GM23338 (cell line): ENCODE results near the gene CELSR1. TPM values are rescaled to one million over a fixed set of nuclear protein-coding genes. Genes with fewer than 3 reads are reported as not detected.

Source experiments
- ATAC-seq: fragments of 200-7000 bp; cut with Tn5 transposase; 3 replicates; pipeline ENCODE4 v1.9.1; 2020
- DNase-seq: peaks from one replicate; pipeline ENCODE4 v3.0.0-alpha.2; 2015; ENCODE audit warnings: low spot score
- H2AFZ ChIP-seq: fragments of 200-600 bp; sonication (generic); 2 replicates; pipeline ENCODE4 v1.8.0; 2016; ENCODE audit warnings: antibody characterized with exemption, mild to moderate bottlenecking, moderate library complexity
- H3F3A ChIP-seq: fragments of 200-600 bp; sonication (generic); replicated peaks from 2 replicates; pipeline ENCODE4 v1.8.0; 2017; ENCODE audit warnings: antibody characterized with exemption, mixed run types, low read depth
- H3K27ac ChIP-seq: fragments of 200-600 bp; sonication (generic); 2 replicates; pipeline ENCODE4 v1.6.1; 2016; ENCODE audit warnings: low read depth
- H3K27me3 ChIP-seq: fragments of 200-600 bp; sonication (generic); 2 replicates; pipeline ENCODE4 v1.8.0; 2016; ENCODE audit warnings: mild to moderate bottlenecking, mixed run types, moderate library complexity; ENCODE audit not compliant: insufficient read depth
- H3K36me3 ChIP-seq: fragments of 200-600 bp; sonication (generic); 2 replicates; pipeline ENCODE4 v1.8.0; 2016; ENCODE audit warnings: mild to moderate bottlenecking; ENCODE audit not compliant: insufficient read depth
- H3K4me1 ChIP-seq: fragments of 200-600 bp; sonication (generic); 2 replicates; pipeline ENCODE4 v1.8.0; 2016; ENCODE audit warnings: mild to moderate bottlenecking, moderate library complexity; ENCODE audit not compliant: insufficient read depth
- H3K4me2 ChIP-seq: fragments of 200-600 bp; sonication (generic); 2 replicates; pipeline ENCODE4 v1.7.1; 2017; ENCODE audit warnings: mixed run types
- H3K4me3 ChIP-seq: fragments of 200-600 bp; sonication (generic); 2 replicates; pipeline ENCODE4 v1.6.1; 2016; ENCODE audit warnings: mixed run types
- H3K79me2 ChIP-seq: fragments of 200-600 bp; sonication (generic); replicated peaks from 2 replicates; pipeline ENCODE4 v1.8.0; 2017; ENCODE audit warnings: mild to moderate bottlenecking; ENCODE audit not compliant: insufficient read depth
- H3K9me2 ChIP-seq: fragments of 200-600 bp; sonication (generic); 2 replicates; pipeline ENCODE4 v1.8.0; 2017; ENCODE audit not compliant: insufficient read depth
- H4K20me1 ChIP-seq: fragments of 200-600 bp; sonication (generic); replicated peaks from 2 replicates; pipeline ENCODE4 v1.8.0; 2017; ENCODE audit warnings: mild to moderate bottlenecking; ENCODE audit not compliant: insufficient read depth
- H3K27ac Mint-ChIP-seq: 2 replicates; pipeline ENCODE4 v1.8.0; 2020; ENCODE audit warnings: inconsistent platforms, mild to moderate bottlenecking, moderate library complexity, mixed read lengths
- H3K27me3 Mint-ChIP-seq: 3 replicates; pipeline ENCODE4 v1.8.0; 2022; ENCODE audit warnings: low read depth, mild to moderate bottlenecking, moderate library complexity, mixed read lengths, inconsistent platforms; ENCODE audit not compliant: insufficient read depth, poor library complexity
- H3K36me3 Mint-ChIP-seq: 3 replicates; pipeline ENCODE4 v1.8.0; 2021; ENCODE audit warnings: low read depth, mild to moderate bottlenecking, inconsistent platforms, moderate library complexity, mixed read lengths
- H3K4me1 Mint-ChIP-seq: 3 replicates; pipeline ENCODE4 v1.8.0; 2020; ENCODE audit warnings: mild to moderate bottlenecking, inconsistent platforms, mixed read lengths
- H3K4me3 Mint-ChIP-seq: 3 replicates; pipeline ENCODE4 v1.8.0; 2021; ENCODE audit warnings: moderate library complexity, mild to moderate bottlenecking, inconsistent platforms, mixed read lengths
- H3K9me3 Mint-ChIP-seq: 3 replicates; pipeline ENCODE4 v1.8.0; 2020; ENCODE audit warnings: moderate library complexity, mild to moderate bottlenecking, inconsistent platforms, mixed read lengths
- CREB1 ChIP-seq: fragments of 250-450 bp; sonication (Bioruptor Pico); IDR thresholded peaks from 2 replicates; pipeline ENCODE4 v1.5.0; 2020; ENCODE audit warnings: low read depth, mild to moderate bottlenecking, moderate library complexity
- CTCF ChIP-seq, 2 experiments: fragments of 200-600 bp in 1 of 2; sonication (generic) in 1 of 2; conservative IDR thresholded peaks; 2 replicates each; pipeline versions ENCODE4 v1.5.1 to v1.6.1; 2016 to 2017; ENCODE audit warnings: antibody characterized with exemption in 2 of 2, low read depth in 2 of 2, mild to moderate bottlenecking in 2 of 2, moderate library complexity in 1 of 2
- ETS1 ChIP-seq: IDR thresholded peaks from 2 replicates; pipeline ENCODE4 v1.6.1; 2016; ENCODE audit warnings: antibody characterized with exemption
- EZH2 ChIP-seq: fragments of 200-600 bp; sonication (generic); IDR thresholded peaks from one replicate; pipeline ENCODE4 v1.8.0; 2017; ENCODE audit warnings: antibody characterized with exemption, mild to moderate bottlenecking, low read depth; ENCODE audit not compliant: unreplicated experiment
- EZH2phosphoT487 ChIP-seq: fragments of 200-600 bp; sonication (generic); IDR thresholded peaks from one replicate; pipeline ENCODE4 v1.8.1; 2018; ENCODE audit warnings: antibody characterized with exemption; ENCODE audit not compliant: unreplicated experiment
- JUNB ChIP-seq: IDR thresholded peaks from one replicate; pipeline ENCODE4 v1.6.1; 2016; ENCODE audit warnings: antibody characterized with exemption; ENCODE audit not compliant: unreplicated experiment
- NANOG ChIP-seq: IDR thresholded peaks from 2 replicates; pipeline ENCODE4 v1.6.1; 2016; ENCODE audit warnings: antibody characterized with exemption, borderline replicate concordance
- POLR2AphosphoS5 ChIP-seq: IDR thresholded peaks from 2 replicates; pipeline ENCODE4 v1.6.1; 2016; ENCODE audit warnings: antibody characterized with exemption, low read depth
- REST ChIP-seq: IDR thresholded peaks from one replicate; pipeline ENCODE4 v1.6.1; 2018; ENCODE audit warnings: antibody characterized with exemption; ENCODE audit not compliant: unreplicated experiment
- STAT1 ChIP-seq: IDR thresholded peaks from one replicate; pipeline ENCODE4 v1.6.1; 2016; ENCODE audit warnings: antibody characterized with exemption; ENCODE audit not compliant: unreplicated experiment
- ZNF114 ChIP-seq: fragments of 250-450 bp; sonication (Bioruptor Pico); IDR thresholded peaks from 2 replicates; pipeline ENCODE4 v1.5.0; 2020; ENCODE audit warnings: mild to moderate bottlenecking, moderate library complexity
- ZNF331 ChIP-seq: fragments of 250-450 bp; sonication (Bioruptor Pico); IDR thresholded peaks from 2 replicates; pipeline ENCODE4 v1.5.0; 2020; ENCODE audit warnings: low read depth, mild to moderate bottlenecking, moderate library complexity
- ZNF462 ChIP-seq: fragments of 250-450 bp; sonication (Bioruptor Pico); IDR thresholded peaks from 2 replicates; pipeline ENCODE4 v1.5.0; 2020; ENCODE audit warnings: mild to moderate bottlenecking, moderate library complexity
- polyA plus RNA-seq: library from polyadenylated mRNA; unstranded; fragments of >200 nt; fragmentation: Nextera tagmentation; extraction: Ambion mirVana; gene quantifications from 2 replicates; pipeline ENCODE4 v1.2.1, GENCODE V29; 2016
- total RNA-seq: library from RNA; depleted of rRNA; stranded (reverse); fragments of >200 nt; shearing (Covaris generic); gene quantifications from 2 replicates; pipeline ENCODE4 v1.2.3, GENCODE V29; 2014

Gene CELSR1
- total and polyA plus RNA-seq, 2 experiments from 2014 or later = 4.8 to 20.4 TPM

- Histone ChIP-seq H3K4me3 (no peak overlapping the region), H2AFZ (no peak overlapping the region), H3K79me2 (peaks cover 3% of the 10 kb centered on the region; the same call in 1 of the 2 replicates), H3K36me3 (no peaks in the 10 kb centered on the region), H3K27ac (no peak overlapping the region), H3K4me2 (no peak overlapping the region), H3K27me3 (no peaks in the 10 kb centered on the region), H3K4me1 (peaks cover 19% of the 10 kb centered on the region), H3F3A (no peaks in the 10 kb centered on the region), H4K20me1 (peaks cover 4% of the 10 kb centered on the region; the same call in 1 of the 2 replicates), H3K9me2 (no peaks in the 10 kb centered on the region)
- Mint-ChIP-seq H3K4me1 (peaks cover 37% of the 10 kb centered on the region), H3K27me3 (peaks cover 7% of the 10 kb centered on the region), H3K9me3 (no peaks in the 10 kb centered on the region), H3K36me3 (no peaks in the 10 kb centered on the region), H3K4me3 (no peak overlapping the region), H3K27ac (no peak overlapping the region)
- no peak for TF ChIP-seq ZNF331 (CRISPR knock-in tag)
- TF ChIP-seq ETS1 = no peak
- TF ChIP-seq JUNB = no peak
- no peak for TF ChIP-seq EZH2
- no peak for TF ChIP-seq CTCF (conservative IDR thresholded peaks at IDR 0.05; ENCODE audit: low read depth in 2 of 2)
- no peak for TF ChIP-seq ZNF462
- no peak for TF ChIP-seq NANOG
- no peak for TF ChIP-seq STAT1
- TF ChIP-seq CREB1 = no peak
- no peak for TF ChIP-seq POLR2AphosphoS5
- TF ChIP-seq REST = no peak
- TF ChIP-seq ZNF114 = no peak
- no peak for TF ChIP-seq EZH2phosphoT487
- no peak for DNase-seq
- no peak for ATAC-seq
Measured at GRCh38 chr22:46504584-46504983, 32.8 kb downstream of the CELSR1 start.
